Fibroblast of pulmonary artery (primary cell): ENCODE data around the gene MT1G.
"Not testable (repeated sequence)": the region's sequence is repeated elsewhere in the genome, so short reads cannot be mapped to it uniquely, and the experiment has no call there.

Experiments
- DNase-seq: peaks from one replicate; pipeline ENCODE4 v3.0.0-alpha.2; 2010; ENCODE audit warnings: low read depth
- H3K4me3 ChIP-seq: replicated peaks from 2 replicates; pipeline ENCODE4 v1.5.1; 2011; ENCODE audit warnings: low read depth, mild to moderate bottlenecking, control low read depth, low read length, moderate library complexity
- TF ChIP-seq, protein P1 (sequence below): IDR thresholded peaks from 2 replicates; pipeline ENCODE4 v1.5.1; 2011; ENCODE audit warnings: mild to moderate bottlenecking, control low read depth, low read length, inconsistent platforms; ENCODE audit errors: missing control alignments

Gene MT1G

DNA sequence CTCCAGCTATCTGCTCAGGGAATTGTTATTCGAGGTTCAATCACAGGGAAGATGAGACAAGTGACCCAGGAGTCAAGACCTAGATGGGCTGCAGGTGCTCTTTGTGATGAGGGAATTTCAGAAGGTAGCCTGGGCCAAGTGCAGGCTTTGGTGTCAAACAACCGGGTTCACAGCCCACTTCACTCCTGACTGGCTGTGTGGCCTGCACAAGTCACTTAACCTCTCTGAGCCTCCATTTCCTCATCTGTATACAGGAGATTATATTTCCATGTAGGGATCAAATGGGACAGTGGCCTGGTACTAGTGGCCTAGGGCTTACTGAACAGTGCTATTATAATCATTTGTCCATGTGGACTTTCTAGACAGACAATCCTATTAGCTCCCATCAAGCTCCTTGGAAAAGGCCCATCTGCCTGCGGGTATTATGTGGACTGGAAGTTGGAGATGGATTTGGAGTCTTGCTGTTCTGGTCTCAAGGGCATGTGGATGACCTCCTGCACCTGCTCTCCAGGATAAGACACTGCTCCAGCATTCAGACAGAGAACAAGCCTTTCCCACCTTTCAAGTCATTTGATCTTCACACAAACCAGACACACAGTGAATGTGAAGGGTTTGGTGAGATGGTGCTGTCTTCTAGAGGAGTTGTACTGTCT is 11.3 kb upstream of the MT1G start:
- no peak overlapping the region for H3K4me3 ChIP-seq
- TF ChIP-seq, protein P1, sequence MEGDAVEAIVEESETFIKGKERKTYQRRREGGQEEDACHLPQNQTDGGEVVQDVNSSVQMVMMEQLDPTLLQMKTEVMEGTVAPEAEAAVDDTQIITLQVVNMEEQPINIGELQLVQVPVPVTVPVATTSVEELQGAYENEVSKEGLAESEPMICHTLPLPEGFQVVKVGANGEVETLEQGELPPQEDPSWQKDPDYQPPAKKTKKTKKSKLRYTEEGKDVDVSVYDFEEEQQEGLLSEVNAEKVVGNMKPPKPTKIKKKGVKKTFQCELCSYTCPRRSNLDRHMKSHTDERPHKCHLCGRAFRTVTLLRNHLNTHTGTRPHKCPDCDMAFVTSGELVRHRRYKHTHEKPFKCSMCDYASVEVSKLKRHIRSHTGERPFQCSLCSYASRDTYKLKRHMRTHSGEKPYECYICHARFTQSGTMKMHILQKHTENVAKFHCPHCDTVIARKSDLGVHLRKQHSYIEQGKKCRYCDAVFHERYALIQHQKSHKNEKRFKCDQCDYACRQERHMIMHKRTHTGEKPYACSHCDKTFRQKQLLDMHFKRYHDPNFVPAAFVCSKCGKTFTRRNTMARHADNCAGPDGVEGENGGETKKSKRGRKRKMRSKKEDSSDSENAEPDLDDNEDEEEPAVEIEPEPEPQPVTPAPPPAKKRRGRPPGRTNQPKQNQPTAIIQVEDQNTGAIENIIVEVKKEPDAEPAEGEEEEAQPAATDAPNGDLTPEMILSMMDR: no peak
- no peak for DNase-seq

DNA sequence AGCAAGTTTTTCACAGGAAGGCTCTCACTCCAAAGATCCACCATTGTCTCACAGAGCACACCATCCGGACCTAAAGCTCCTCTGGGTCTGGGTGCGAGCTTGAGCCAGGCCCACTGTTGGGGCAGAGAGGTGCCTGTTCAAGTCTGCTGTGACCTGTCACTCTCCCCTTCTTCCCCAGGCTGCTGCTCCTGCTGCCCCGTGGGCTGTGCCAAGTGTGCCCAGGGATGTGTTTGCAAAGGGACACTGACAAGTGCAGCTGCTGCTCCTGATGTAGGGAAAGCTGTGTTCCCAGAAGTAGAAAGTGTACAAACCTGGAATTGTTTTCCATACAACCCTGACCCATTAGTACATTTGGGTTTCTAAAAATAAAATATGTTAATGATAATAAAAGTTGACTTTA is 9.6 kb upstream of the MT1G start:
- DNase-seq: no peak
- H3K4me3 ChIP-seq: no peak overlapping the region
- TF ChIP-seq, protein P1: no peak

DNA sequence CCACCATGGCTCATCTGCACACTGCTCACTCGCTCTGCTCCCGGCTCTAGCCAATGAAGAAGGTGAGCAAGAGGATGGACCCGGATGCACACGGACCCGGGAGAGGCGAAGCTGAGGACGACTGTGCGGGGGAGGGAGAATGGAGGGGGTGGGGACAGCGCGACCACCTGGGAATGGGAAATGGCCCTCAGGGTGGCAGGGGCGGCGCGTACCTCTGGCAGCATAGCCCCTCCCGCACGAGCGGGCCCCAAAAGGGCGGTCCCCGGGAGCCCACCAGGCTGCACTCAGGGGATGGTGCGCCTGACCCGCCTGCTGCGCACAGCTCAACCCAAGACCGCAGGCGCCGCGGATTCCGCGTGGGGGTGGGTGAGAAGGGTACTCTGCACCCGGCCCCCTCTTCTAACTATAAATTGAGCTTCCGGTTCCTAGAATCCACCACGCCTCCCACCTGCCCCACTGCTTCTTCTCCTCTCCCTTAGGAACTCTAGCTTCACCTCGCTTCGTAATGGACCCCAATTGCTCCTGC is 7.9 kb upstream of the MT1G start:
- TF ChIP-seq, protein P1: no peak
- DNase-seq: no peak
- peak overlapping the region; percentile 3 for H3K4me3 ChIP-seq

DNA sequence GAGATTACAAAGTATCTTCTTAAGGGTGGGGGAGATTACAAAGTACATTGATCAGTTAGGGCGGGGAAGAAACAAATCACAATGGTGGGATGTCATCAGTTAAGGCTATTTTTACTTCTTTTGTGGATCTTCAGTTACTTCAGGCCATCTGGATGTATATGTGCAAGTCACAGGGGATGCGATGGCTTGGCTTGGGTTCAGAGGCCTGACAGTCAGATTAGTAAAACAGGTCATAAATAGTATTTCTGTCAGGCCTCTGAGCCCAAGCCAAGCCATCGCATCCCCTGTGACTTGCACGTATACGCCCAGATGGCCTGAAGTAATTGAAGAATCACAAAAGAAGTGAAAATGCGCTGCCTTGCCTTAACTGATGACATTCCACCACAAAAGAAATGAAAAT is 6.7 kb upstream of the MT1G start:
- H3K4me3 ChIP-seq, DNase-seq: not testable (repeated sequence)

- DNase-seq: peak; percentile 42
- TF ChIP-seq, protein P1: peak; percentile 65
- no peak overlapping the region for H3K4me3 ChIP-seq
Measured at GRCh38 chr16:56673921-56674320, 6.1 kb upstream of the MT1G start.

GRCh38 chr16:56672761-56673536 is 5.1 kb upstream of the MT1G start:
- DNase-seq: no peak
- no peak overlapping the region for H3K4me3 ChIP-seq
- TF ChIP-seq, protein P1: no peak

GRCh38 chr16:56672171-56672570 is 4.3 kb upstream of the MT1G start:
- H3K4me3 ChIP-seq, DNase-seq: not testable (repeated sequence)

DNA sequence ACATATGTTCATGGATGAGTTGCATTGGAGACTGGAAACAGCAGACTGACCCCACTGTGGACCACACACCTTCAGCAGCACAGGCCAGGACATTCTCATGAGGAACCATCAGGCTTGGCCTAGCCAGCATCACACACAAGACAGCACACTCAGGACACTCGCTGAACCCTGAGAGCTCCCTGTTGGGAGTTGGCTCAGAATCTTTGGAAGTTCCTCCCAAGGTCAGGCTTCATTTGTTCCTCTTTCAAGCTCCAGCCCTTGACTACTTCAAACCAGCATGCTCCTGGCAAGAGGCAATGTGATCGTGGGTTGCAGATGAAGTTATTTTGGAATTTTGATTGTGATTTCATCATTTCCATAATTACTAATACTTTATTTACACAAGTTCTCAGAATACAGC is 3.8 kb upstream of the MT1G start:
- not testable (repeated sequence) for DNase-seq, H3K4me3 ChIP-seq
